PC-3 (cell line): ENCODE results near the gene ANKRD13B. TPM values are rescaled to one million over a fixed set of nuclear protein-coding genes. Genes with fewer than 3 reads are reported as not detected.

Experiments used
- ATAC-seq: fragments of 200-7000 bp; cut with Tn5 transposase; 2 replicates; pipeline ENCODE4 v1.9.1; 2020; ENCODE audit warnings: mild to moderate bottlenecking, moderate library complexity
- BruUV-seq: library from RNA; stranded (reverse); fragments of 400-500 nt; replicated peaks from 2 replicates; lab custom pipeline; 2021; lab: Mats Ljungman, UMichigan
- CTCF ChIA-PET: fragments of 300-600 bp; sonication (Branson Sonifier 250); formaldehyde crosslinking; loops from one replicate; lab custom pipeline; 2022; ENCODE audit warnings: antibody characterized with exemption; lab: Charles Lee
- POLR2A ChIA-PET: fragments of 300-600 bp; sonication (Branson Sonifier 250); formaldehyde crosslinking; loops from one replicate; lab custom pipeline; 2022; ENCODE audit warnings: antibody characterized with exemption; ENCODE audit not compliant: unreplicated experiment; lab: Charles Lee
- DNase-seq: peaks from one replicate; pipeline ENCODE4 v3.0.0-alpha.2; 2015
- H2AFZ ChIP-seq: fragments of 300-600 bp; sonication (generic); 2 replicates; pipeline ENCODE4 v1.6.0; 2016; ENCODE audit warnings: antibody characterized with exemption, low read length
- H3F3A ChIP-seq: fragments of 300-600 bp; sonication (generic); one replicate; pipeline ENCODE4 v1.6.0; 2017; ENCODE audit warnings: antibody characterized with exemption, low read length, control low read depth, mild to moderate bottlenecking; ENCODE audit not compliant: unreplicated experiment
- H3K27ac ChIP-seq: fragments of 300-600 bp; sonication (generic); 2 replicates; pipeline ENCODE4 v1.5.1; 2016; ENCODE audit warnings: mild to moderate bottlenecking, low read length
- H3K27me3 ChIP-seq: fragments of 300-600 bp; sonication (generic); 2 replicates; pipeline ENCODE4 v1.6.1; 2016; ENCODE audit warnings: low read length, mixed read lengths
- H3K36me3 ChIP-seq: fragments of 300-600 bp; sonication (generic); 2 replicates; pipeline ENCODE4 v1.6.1; 2016; ENCODE audit warnings: low read depth, mixed run types, low read length, mixed read lengths
- H3K4me1 ChIP-seq: fragments of 300-600 bp; sonication (generic); 2 replicates; pipeline ENCODE4 v1.5.1; 2016; ENCODE audit warnings: low read length; ENCODE audit not compliant: insufficient read depth
- H3K4me2 ChIP-seq: fragments of 300-600 bp; sonication (generic); 2 replicates; pipeline ENCODE4 v1.6.0; 2016; ENCODE audit warnings: low read length
- H3K4me3 ChIP-seq: fragments of 300-600 bp; sonication (generic); 2 replicates; pipeline ENCODE4 v1.5.1; 2016; ENCODE audit warnings: mild to moderate bottlenecking, low read length, mixed read lengths
- H3K79me2 ChIP-seq: fragments of 300-600 bp; sonication (generic); 2 replicates; pipeline ENCODE4 v1.6.1; 2017; ENCODE audit warnings: low read length, mixed read lengths
- H3K9ac ChIP-seq: fragments of 300-600 bp; sonication (generic); 2 replicates; pipeline ENCODE4 v1.6.0; 2016; ENCODE audit warnings: mild to moderate bottlenecking, low read length
- H3K9me2 ChIP-seq: fragments of 300-600 bp; sonication (generic); replicated peaks from 2 replicates; pipeline ENCODE4 v1.6.1; 2016; ENCODE audit warnings: mixed run types, low read length, mixed read lengths
- H3K9me3 ChIP-seq: fragments of 300-600 bp; sonication (generic); 2 replicates; pipeline ENCODE4 v1.6.1; 2016; ENCODE audit warnings: low read length, mixed read lengths
- H4K20me1 ChIP-seq: fragments of 300-600 bp; sonication (generic); 2 replicates; pipeline ENCODE4 v1.6.1; 2016; ENCODE audit warnings: low read length, mixed read lengths
- CTCF ChIP-seq: fragments of 300-600 bp; sonication (generic); conservative IDR thresholded peaks from 2 replicates; pipeline ENCODE4 v1.5.1; 2017; ENCODE audit warnings: antibody characterized with exemption, low read depth, mild to moderate bottlenecking, low read length
- EZH2 ChIP-seq: fragments of 300-600 bp; sonication (generic); IDR thresholded peaks from one replicate; pipeline ENCODE4 v1.6.1; 2017; ENCODE audit warnings: antibody characterized with exemption, mild to moderate bottlenecking, low read length; ENCODE audit not compliant: unreplicated experiment
- EZH2phosphoT487 ChIP-seq: fragments of 300-600 bp; sonication (generic); IDR thresholded peaks from 2 replicates; pipeline ENCODE4 v1.6.1; 2018; ENCODE audit warnings: mild to moderate bottlenecking, antibody characterized with exemption, low read length, borderline replicate concordance
- intact Hi-C: fragments of 100-400 bp; cut with micrococcal nuclease; formaldehyde crosslinking; loops from 2 replicates; pipeline ENCODE4 v1.9.0; 2023
- total RNA-seq: library from RNA; depleted of rRNA; stranded (reverse); fragments of >200 nt; gene quantifications from 2 replicates; pipeline ENCODE4 v1.2.3, GENCODE V29; 2014

The ANKRD13B gene
- total RNA-seq, 1 experiment from 2014 or later: 11.2 TPM

- TF ChIP-seq CTCF: no peak
- no peak for TF ChIP-seq EZH2
- no peak for TF ChIP-seq EZH2phosphoT487
- BruUV-seq: no TSS peak
- POLR2A ChIA-PET: no interaction called here
- Histone ChIP-seq H3K27ac (no peak overlapping the region), H3K4me3 (no peak overlapping the region), H3F3A (no peaks in the 10 kb centered on the region), H3K27me3 (no peaks in the 10 kb centered on the region), H3K4me2 (0 out of 2 replicates have a peak overlapping the region, but pooled peaks have one; percentile 7), H3K4me1 (peaks cover 35% of the 10 kb centered on the region), H3K9ac (no peak overlapping the region), H3K36me3 (no peaks in the 10 kb centered on the region), H4K20me1 (no peaks in the 10 kb centered on the region), H3K79me2 (peaks cover 8% of the 10 kb centered on the region; the same call in 1 of the 2 replicates), H2AFZ (no peak overlapping the region), H3K9me2 (no peaks in the 10 kb centered on the region), H3K9me3 (no peaks in the 10 kb centered on the region)
- DNase-seq: peak; percentile 30
- CTCF ChIA-PET: interaction anchor here (0.8 kb wide), 1 partner anchor 22 kb away, joined by 3 read pairs; no protein-coding TSS in a partner anchor
- intact Hi-C loops: no loop called here
- ATAC-seq: no peak
Observed at GRCh38 chr17:29595107-29595942, 2.4 kb downstream of the ANKRD13B start.

DNA sequence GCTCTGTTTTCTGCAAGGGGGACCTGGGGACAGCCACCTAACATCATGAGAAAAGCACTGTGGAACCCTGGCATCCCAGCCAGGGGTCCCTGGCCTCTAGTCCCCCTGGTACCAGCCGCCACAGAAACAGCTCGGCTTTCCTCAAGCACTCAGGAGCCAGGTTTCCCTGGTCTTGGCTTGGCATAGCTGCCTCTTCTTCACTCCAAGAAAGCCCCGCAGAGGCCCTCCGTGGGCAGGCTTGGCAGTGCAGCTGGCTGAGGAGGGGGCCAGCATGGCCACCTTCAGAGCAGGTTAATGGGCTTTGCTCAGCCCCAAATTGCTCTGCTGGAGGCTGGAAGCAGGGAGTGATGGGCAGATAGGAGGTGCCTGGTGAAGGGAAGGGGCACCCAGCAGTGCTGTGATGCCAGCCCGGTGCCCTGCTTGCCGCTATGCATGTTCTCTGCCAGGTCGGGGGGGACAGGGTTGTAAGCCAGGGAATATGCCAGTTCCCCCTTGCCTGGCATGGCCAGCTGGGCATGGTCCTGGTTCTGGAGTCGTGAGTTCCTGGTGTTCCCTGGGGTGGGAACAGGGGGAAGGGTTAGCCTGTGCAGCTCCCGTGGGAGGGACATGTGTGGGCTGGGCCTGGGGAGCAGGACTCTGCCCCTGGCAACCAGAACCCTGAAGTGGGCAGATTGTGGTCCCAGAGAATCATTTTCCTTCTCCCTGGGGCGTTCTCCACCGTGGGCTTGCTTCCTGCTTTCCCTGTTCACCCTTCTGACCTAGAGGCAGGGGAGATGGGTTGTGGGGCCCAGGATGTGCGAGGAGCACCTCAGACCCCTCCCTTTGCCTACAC, 3.2 kb downstream of the ANKRD13B start:
- no peak for DNase-seq
- Histone ChIP-seq H3K9ac (no peak overlapping the region), H3K4me3 (no peak overlapping the region), H3F3A (no peaks in the 10 kb centered on the region), H4K20me1 (no peaks in the 10 kb centered on the region), H2AFZ (no peak overlapping the region), H3K36me3 (no peaks in the 10 kb centered on the region), H3K4me1 (peaks cover 33% of the 10 kb centered on the region), H3K9me3 (no peaks in the 10 kb centered on the region), H3K27ac (no peak overlapping the region), H3K27me3 (no peaks in the 10 kb centered on the region), H3K9me2 (no peaks in the 10 kb centered on the region), H3K4me2 (no peak overlapping the region), H3K79me2 (peaks cover 8% of the 10 kb centered on the region; the same call in 1 of the 2 replicates)
- ATAC-seq: no peak
- no peak for TF ChIP-seq CTCF
- TF ChIP-seq EZH2: no peak
- TF ChIP-seq EZH2phosphoT487: no peak
- no TSS peak for BruUV-seq
- ChIA-PET POLR2A (no interaction called here), CTCF (interaction anchor here (0.8 kb wide), 1 partner anchor 21 kb away, joined by 3 read pairs; no protein-coding TSS in a partner anchor)
- intact Hi-C loops: no loop called here
